CD14-positive monocyte (primary cell): Measurements from ENCODE around the gene TNPO1. TPM values are rescaled to one million over a fixed set of nuclear protein-coding genes. Genes with fewer than 3 reads are reported as not detected.

ENCODE experiments used
- DNase-seq, 3 donors: peaks; one replicate each; pipeline ENCODE4 v3.0.0-alpha.2; 2011 to 2022
- H2AFZ ChIP-seq: 2 replicates; pipeline ENCODE4 v1.6.0; 2012; ENCODE audit warnings: mild to moderate bottlenecking, low read depth, low read length, inconsistent platforms; ENCODE audit not compliant: insufficient read depth, poor library complexity, severe bottlenecking
- H3K27ac ChIP-seq, 2 donors: 1 replicate in 1 of 2; 2 replicates in 1 of 2; pipeline ENCODE4 v1.5.1; 2012 to 2013; ENCODE audit warnings: low read length in 2 of 2, control low read depth in 1 of 2, inconsistent platforms in 1 of 2, low read depth in 1 of 2, mild to moderate bottlenecking in 1 of 2
- H3K27me3 ChIP-seq, 2 donors: one replicate each; pipeline versions ENCODE4 v1.6.0 to v1.6.1; 2011 to 2013; ENCODE audit warnings: low read length in 2 of 2; ENCODE audit not compliant: control insufficient read depth in 2 of 2, insufficient read depth in 2 of 2
- H3K36me3 ChIP-seq, 2 donors: replicated peaks in 1 of 2; 1 replicate in 1 of 2; 2 replicates in 1 of 2; pipeline versions ENCODE4 v1.5.1 to v1.6.1; 2012 to 2013; ENCODE audit warnings: low read length in 2 of 2, control low read depth in 1 of 2, inconsistent platforms in 1 of 2, mild to moderate bottlenecking in 1 of 2; ENCODE audit not compliant: insufficient read depth in 2 of 2, control insufficient read depth in 1 of 2
- H3K4me1 ChIP-seq, 2 donors: 1 replicate in 1 of 2; 2 replicates in 1 of 2; pipeline versions ENCODE4 v1.5.1 to v1.6.1; 2012 to 2013; ENCODE audit warnings: low read length in 2 of 2, control low read depth in 1 of 2, inconsistent platforms in 1 of 2, mild to moderate bottlenecking in 1 of 2, moderate library complexity in 1 of 2; ENCODE audit not compliant: insufficient read depth in 2 of 2, control insufficient read depth in 1 of 2
- H3K4me2 ChIP-seq: replicated peaks from 2 replicates; pipeline ENCODE3; 2012; ENCODE audit warnings: low read length, moderate library complexity, mild to moderate bottlenecking; ENCODE audit not compliant: poor library complexity, severe bottlenecking; ENCODE audit errors: extremely low read depth
- H3K4me3 ChIP-seq, 3 experiments: fragments of 200-600 bp in 1 of 3; sonication (generic) in 1 of 3; replicated peaks in 1 of 3; 1 replicate in 2 of 3; 2 replicates in 1 of 3; pipeline ENCODE4 v1.5.1; 2011 to 2013; ENCODE audit warnings: low read length in 3 of 3, mild to moderate bottlenecking in 3 of 3, control low read depth in 2 of 3, low read depth in 2 of 3, inconsistent platforms in 1 of 3, moderate library complexity in 1 of 3
- H3K79me2 ChIP-seq: 2 replicates; pipeline ENCODE4 v1.6.0; 2012; ENCODE audit warnings: mild to moderate bottlenecking, control low read depth, inconsistent platforms, low read length, moderate library complexity; ENCODE audit not compliant: insufficient read depth
- H3K9ac ChIP-seq: 2 replicates; pipeline ENCODE4 v1.6.0; 2017; ENCODE audit warnings: low read length, mild to moderate bottlenecking; ENCODE audit not compliant: insufficient read depth, poor library complexity, severe bottlenecking
- H3K9me3 ChIP-seq, 2 donors: replicated peaks in 1 of 2; 1 replicate in 1 of 2; 2 replicates in 1 of 2; pipeline versions ENCODE4 v1.5.1 to v1.6.1; 2012 to 2013; ENCODE audit warnings: low read length in 2 of 2, control low read depth in 1 of 2; ENCODE audit not compliant: control insufficient read depth in 1 of 2, insufficient read depth in 1 of 2
- H4K20me1 ChIP-seq: 2 replicates; pipeline ENCODE4 v1.6.0; 2012; ENCODE audit warnings: mild to moderate bottlenecking, low read length, control low read depth, moderate library complexity; ENCODE audit not compliant: insufficient read depth
- H3K27ac Mint-ChIP-seq, 7 donors: one replicate each; pipeline ENCODE4 v1.8.0; 2020; ENCODE audit warnings: mild to moderate bottlenecking in 7 of 7, mixed read lengths in 7 of 7, moderate library complexity in 6 of 7, inconsistent platforms in 2 of 7
- H3K27me3 Mint-ChIP-seq, 3 donors: one replicate each; pipeline ENCODE4 v1.8.0; 2021 to 2022; ENCODE audit warnings: low read depth in 3 of 3, mild to moderate bottlenecking in 3 of 3, mixed read lengths in 3 of 3, moderate library complexity in 3 of 3, inconsistent platforms in 1 of 3
- H3K36me3 Mint-ChIP-seq, 2 donors: one replicate each; pipeline ENCODE4 v1.8.0; 2020; ENCODE audit warnings: mixed read lengths in 2 of 2, inconsistent platforms in 1 of 2, mild to moderate bottlenecking in 1 of 2
- H3K4me1 Mint-ChIP-seq: one replicate; pipeline ENCODE4 v1.8.0; 2020; ENCODE audit warnings: mild to moderate bottlenecking, mixed read lengths
- H3K4me3 Mint-ChIP-seq, 2 donors: one replicate each; pipeline ENCODE4 v1.8.0; 2020; ENCODE audit warnings: mild to moderate bottlenecking in 2 of 2, mixed read lengths in 2 of 2, moderate library complexity in 1 of 2
- H3K9me3 Mint-ChIP-seq, 7 donors: one replicate each; pipeline ENCODE4 v1.8.0; 2020 to 2022; ENCODE audit warnings: mixed read lengths in 7 of 7, mild to moderate bottlenecking in 6 of 7, moderate library complexity in 6 of 7, inconsistent platforms in 2 of 7
- whole genome bisulfite sequencing: methylation state at CpG from one replicate; pipeline ENCODE4 v1.1.5; 2013; ENCODE audit warnings: missing lambda C conversion rate; ENCODE audit not compliant: insufficient coverage; 5-methylcytosine and 5-hydroxymethylcytosine counted together
- intact Hi-C, 2 donors: fragments of 100-400 bp; cut with micrococcal nuclease; formaldehyde crosslinking; loops; one replicate each; pipeline versions ENCODE4 v1.15.0 to v1.15.1; 2023
- polyA plus RNA-seq, 3 donors: library from polyadenylated mRNA; depleted of rRNA in 1 of 3; unstranded in 2 of 3; stranded (reverse) in 1 of 3; fragments of 300-500 nt in 2 of 3; fragments of >200 nt in 1 of 3; fragmentation: Illumina TruSeq in 2 of 3; gene quantifications; 1 replicate in 2 of 3; 2 replicates in 1 of 3; pipeline ENCODE4 v1.2.3, GENCODE V29; 2012 to 2021
- TF ChIP-seq, protein P1 (sequence below): fragments of 200-600 bp; IDR thresholded peaks from one replicate; pipeline ENCODE4 v1.8.0; 2022; ENCODE audit warnings: antibody characterized with exemption, mild to moderate bottlenecking

TNPO1 gene
- polyA plus RNA-seq, 3 donors, result 9.3 to 28.1 (median 26.3) TPM

DNA sequence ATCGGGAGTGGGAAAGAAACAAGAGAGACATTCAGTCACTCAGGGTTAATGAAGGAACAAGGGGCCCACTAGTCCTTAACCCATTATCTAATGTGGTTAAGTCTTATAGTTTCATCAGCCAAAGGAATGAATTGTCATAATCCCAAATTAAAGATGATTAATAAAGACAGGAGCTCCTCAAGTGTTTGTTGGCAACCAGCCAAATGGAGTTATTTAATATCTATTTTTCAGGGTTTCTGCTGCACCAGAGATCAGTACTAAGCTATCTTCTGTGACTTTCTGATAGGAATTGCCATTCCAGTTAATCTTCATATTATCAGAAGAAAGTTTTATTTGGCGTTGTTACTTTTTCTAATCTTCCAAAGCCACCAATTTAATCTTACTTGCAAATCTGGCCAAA is 105.4 kb downstream of the TNPO1 start:
- no peaks in the 10 kb centered on the region for H3K36me3 Mint-ChIP-seq
- H3K4me2 ChIP-seq, result no peak overlapping the region
- TF ChIP-seq, protein P1, sequence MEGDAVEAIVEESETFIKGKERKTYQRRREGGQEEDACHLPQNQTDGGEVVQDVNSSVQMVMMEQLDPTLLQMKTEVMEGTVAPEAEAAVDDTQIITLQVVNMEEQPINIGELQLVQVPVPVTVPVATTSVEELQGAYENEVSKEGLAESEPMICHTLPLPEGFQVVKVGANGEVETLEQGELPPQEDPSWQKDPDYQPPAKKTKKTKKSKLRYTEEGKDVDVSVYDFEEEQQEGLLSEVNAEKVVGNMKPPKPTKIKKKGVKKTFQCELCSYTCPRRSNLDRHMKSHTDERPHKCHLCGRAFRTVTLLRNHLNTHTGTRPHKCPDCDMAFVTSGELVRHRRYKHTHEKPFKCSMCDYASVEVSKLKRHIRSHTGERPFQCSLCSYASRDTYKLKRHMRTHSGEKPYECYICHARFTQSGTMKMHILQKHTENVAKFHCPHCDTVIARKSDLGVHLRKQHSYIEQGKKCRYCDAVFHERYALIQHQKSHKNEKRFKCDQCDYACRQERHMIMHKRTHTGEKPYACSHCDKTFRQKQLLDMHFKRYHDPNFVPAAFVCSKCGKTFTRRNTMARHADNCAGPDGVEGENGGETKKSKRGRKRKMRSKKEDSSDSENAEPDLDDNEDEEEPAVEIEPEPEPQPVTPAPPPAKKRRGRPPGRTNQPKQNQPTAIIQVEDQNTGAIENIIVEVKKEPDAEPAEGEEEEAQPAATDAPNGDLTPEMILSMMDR, result no peak
- no peak overlapping the region for H3K4me3 ChIP-seq
- no peak overlapping the region for H3K9ac ChIP-seq
- no peaks in the 10 kb centered on the region for H3K36me3 ChIP-seq
- peak overlapping the region in 1 of 7 donors; percentile 40 for H3K27ac Mint-ChIP-seq
- H3K27me3 ChIP-seq, result no peaks in the 10 kb centered on the region
- H3K4me3 Mint-ChIP-seq, result no peak overlapping the region
- no peak overlapping the region for H2AFZ ChIP-seq
- peaks cover 6 to 12% (median 8%) of the 10 kb centered on the region in 3 donors for H3K27me3 Mint-ChIP-seq
- no peaks in the 10 kb centered on the region for H3K9me3 ChIP-seq
- H3K27ac ChIP-seq, result no peak overlapping the region
- H3K9me3 Mint-ChIP-seq, result peaks cover 4 to 11% (median 8%) of the 10 kb centered on the region in 7 donors
- no CpG with 5 or more reads among the region's 2 CpGs for WGBS
- H3K4me1 ChIP-seq, result no peaks in the 10 kb centered on the region
- H3K4me1 Mint-ChIP-seq, result no peaks in the 10 kb centered on the region
- H3K79me2 ChIP-seq, result no peaks in the 10 kb centered on the region
- intact Hi-C loops, result loop anchor here in 1 of 2 donors (10.0 kb wide), 1 partner anchor 163 kb away; no protein-coding TSS in a partner anchor
- no peaks in the 10 kb centered on the region for H4K20me1 ChIP-seq
- no peak for DNase-seq

DNA sequence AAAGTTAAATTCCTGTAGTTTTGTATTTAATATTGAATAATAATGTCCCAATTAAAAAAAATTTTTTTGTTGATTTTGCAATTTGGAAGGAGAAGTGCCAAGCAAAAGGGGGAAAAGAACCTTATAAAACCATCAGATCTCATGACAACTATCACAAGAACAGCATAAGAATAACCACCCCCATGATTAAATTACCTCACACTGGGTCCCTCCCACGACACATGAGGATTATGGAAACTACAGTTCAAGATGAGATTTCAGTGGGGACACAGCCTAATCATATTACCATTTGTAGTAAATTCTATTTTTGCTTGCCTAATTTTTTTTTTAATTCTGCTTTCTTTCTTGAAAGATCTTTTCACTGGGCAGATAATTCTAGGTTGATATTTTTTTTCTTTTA is 106.0 kb downstream of the TNPO1 start:
- H3K79me2 ChIP-seq, result no peaks in the 10 kb centered on the region
- H3K4me2 ChIP-seq, result no peak overlapping the region
- H3K4me1 Mint-ChIP-seq, result no peaks in the 10 kb centered on the region
- H2AFZ ChIP-seq, result no peak overlapping the region
- TF ChIP-seq, protein P1, result no peak
- H3K36me3 ChIP-seq, result no peaks in the 10 kb centered on the region
- H3K4me3 ChIP-seq, result no peak overlapping the region
- H4K20me1 ChIP-seq, result no peaks in the 10 kb centered on the region
- no peak overlapping the region for H3K9ac ChIP-seq
- no peak overlapping the region for H3K4me3 Mint-ChIP-seq
- H3K9me3 Mint-ChIP-seq, result peaks cover 4 to 14% (median 8%) of the 10 kb centered on the region in 7 donors
- H3K27me3 ChIP-seq, result no peaks in the 10 kb centered on the region
- H3K36me3 Mint-ChIP-seq, result no peaks in the 10 kb centered on the region
- H3K27ac ChIP-seq, result no peak overlapping the region
- no peak for DNase-seq
- no CpG with 5 or more reads among the region's 1 CpG for WGBS
- intact Hi-C loops, result loop anchor here in 1 of 2 donors (10.0 kb wide), 1 partner anchor 162 kb away; no protein-coding TSS in a partner anchor
- no peak overlapping the region for H3K27ac Mint-ChIP-seq
- H3K9me3 ChIP-seq, result no peaks in the 10 kb centered on the region
- no peaks in the 10 kb centered on the region for H3K4me1 ChIP-seq
- H3K27me3 Mint-ChIP-seq, result peaks cover 5 to 15% (median 6%) of the 10 kb centered on the region in 3 donors
